ENCODE results near the gene MRGPRG. TPM values are rescaled to one million over a fixed set of nuclear protein-coding genes. Genes with fewer than 3 reads are reported as not detected.
"Not testable (repeated sequence)": the region's sequence is repeated elsewhere in the genome, so short reads cannot be mapped to it uniquely, and the experiment has no call there.

Gene MRGPRG
- total RNA-seq, 1 experiment from 2014 or later: not detected

- H3K27ac ChIP-seq (ENCODE audit: low read length); H3K36me3 ChIP-seq (ENCODE audit: control insufficient read depth, insufficient read depth, low read length); H3K4me3 ChIP-seq (ENCODE audit: low read depth in 2 of 2, low read length in 2 of 2); ATAC-seq; DNase-seq (ENCODE audit: low read depth, low spot score); H3K4me1 ChIP-seq (ENCODE audit: control insufficient read depth, insufficient read depth, low read length); BruUV-seq (replicated peaks); H3K9me3 ChIP-seq (ENCODE audit: control insufficient read depth, insufficient read depth, low read depth, low read length); intact Hi-C loops (cut with micrococcal nuclease; ENCODE audit: unreplicated experiment); in situ Hi-C loops (cut with HindIII; ENCODE audit: low pct_unique_long_range_greater_than_20kb, low sequenced_read_pairs); POLR2A ChIA-PET; H3K27me3 ChIP-seq (ENCODE audit: control insufficient read depth, insufficient read depth, low read length); CTCF ChIA-PET: not testable (repeated sequence)
These were observed 36.2 kb upstream of the MRGPRG start for GRCh38 chr11:3254773-3255172.

DNA sequence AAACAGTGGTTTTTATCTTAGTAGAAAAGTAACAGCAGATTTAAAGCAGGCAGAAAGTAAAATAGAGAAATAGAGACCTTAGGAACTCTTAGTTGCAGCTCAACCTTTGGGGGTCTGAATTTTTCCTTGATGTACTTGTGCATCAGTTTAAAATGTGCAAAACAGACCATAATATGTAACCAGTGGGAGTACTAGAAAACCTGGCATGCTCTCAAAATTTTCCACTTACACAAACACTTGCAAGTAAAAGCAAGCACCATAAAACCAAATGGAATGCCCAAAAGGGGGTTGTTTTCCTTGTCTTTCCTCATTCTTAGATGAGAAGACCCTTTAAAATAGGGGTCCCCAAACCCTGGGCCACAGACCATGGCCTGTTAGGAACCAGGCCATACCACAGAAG is 26.5 kb upstream of the MRGPRG start:
- no peak overlapping the region for H3K27ac ChIP-seq (ENCODE audit: low read length)
- intact Hi-C loops (cut with micrococcal nuclease; ENCODE audit: unreplicated experiment) (no loop called here), in situ Hi-C loops (cut with HindIII; ENCODE audit: low pct_unique_long_range_greater_than_20kb, low sequenced_read_pairs) (no loop called here)
- peaks cover 6% of the 10 kb centered on the region; the same call in 1 of the 2 replicates for H3K9me3 ChIP-seq (ENCODE audit: control insufficient read depth, insufficient read depth, low read depth, low read length)
- no TSS peak for BruUV-seq (replicated peaks)
- ChIA-PET POLR2A (no interaction called here), CTCF (no interaction called here)
- H3K4me3 ChIP-seq (ENCODE audit: low read depth in 2 of 2, low read length in 2 of 2): no peak overlapping the region
- ATAC-seq (no peak), DNase-seq (ENCODE audit: low read depth, low spot score) (no peak)
- H3K4me1 ChIP-seq (ENCODE audit: control insufficient read depth, insufficient read depth, low read length): no peaks in the 10 kb centered on the region
- H3K27me3 ChIP-seq (ENCODE audit: control insufficient read depth, insufficient read depth, low read length): peaks cover 9% of the 10 kb centered on the region; the same call in 1 of the 2 replicates
- no peaks in the 10 kb centered on the region for H3K36me3 ChIP-seq (ENCODE audit: control insufficient read depth, insufficient read depth, low read length)
- TF ChIP-seq SIN3A (IDR thresholded peaks at IDR 0.05; ENCODE audit: borderline replicate concordance, insufficient read depth, low read depth, low read length) (no peak), REST (IDR thresholded peaks at IDR 0.05; ENCODE audit: insufficient read depth in 1 of 2, low read depth in 2 of 2, low read length in 1 of 2) (no peak), TCF7L2 (IDR thresholded peaks at IDR 0.05; ENCODE audit: low read depth, low read length) (no peak), POLR2AphosphoS5 (IDR thresholded peaks at IDR 0.05; ENCODE audit: low read depth, low read length) (no peak)
- TF ChIP-seq, protein P1, sequence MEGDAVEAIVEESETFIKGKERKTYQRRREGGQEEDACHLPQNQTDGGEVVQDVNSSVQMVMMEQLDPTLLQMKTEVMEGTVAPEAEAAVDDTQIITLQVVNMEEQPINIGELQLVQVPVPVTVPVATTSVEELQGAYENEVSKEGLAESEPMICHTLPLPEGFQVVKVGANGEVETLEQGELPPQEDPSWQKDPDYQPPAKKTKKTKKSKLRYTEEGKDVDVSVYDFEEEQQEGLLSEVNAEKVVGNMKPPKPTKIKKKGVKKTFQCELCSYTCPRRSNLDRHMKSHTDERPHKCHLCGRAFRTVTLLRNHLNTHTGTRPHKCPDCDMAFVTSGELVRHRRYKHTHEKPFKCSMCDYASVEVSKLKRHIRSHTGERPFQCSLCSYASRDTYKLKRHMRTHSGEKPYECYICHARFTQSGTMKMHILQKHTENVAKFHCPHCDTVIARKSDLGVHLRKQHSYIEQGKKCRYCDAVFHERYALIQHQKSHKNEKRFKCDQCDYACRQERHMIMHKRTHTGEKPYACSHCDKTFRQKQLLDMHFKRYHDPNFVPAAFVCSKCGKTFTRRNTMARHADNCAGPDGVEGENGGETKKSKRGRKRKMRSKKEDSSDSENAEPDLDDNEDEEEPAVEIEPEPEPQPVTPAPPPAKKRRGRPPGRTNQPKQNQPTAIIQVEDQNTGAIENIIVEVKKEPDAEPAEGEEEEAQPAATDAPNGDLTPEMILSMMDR (IDR thresholded peaks at IDR 0.05): no peak

DNA sequence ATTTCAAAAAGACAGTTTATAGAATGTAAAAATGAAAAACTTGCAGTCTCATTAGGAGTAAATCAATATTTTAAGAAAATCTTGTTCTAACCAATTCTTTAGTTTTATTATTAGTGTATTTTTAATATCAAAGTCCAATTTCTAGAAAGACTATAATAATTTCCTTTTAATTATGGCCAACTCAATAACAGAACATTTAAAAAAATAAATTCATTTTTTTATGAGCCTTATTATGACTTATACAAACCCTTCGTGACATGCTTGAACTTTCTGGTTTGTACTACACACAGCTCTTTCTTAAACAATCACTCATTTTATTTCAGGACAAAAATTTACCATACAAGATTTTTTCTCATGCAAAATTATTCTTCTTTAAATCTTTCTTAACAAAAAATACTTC is 25.3 kb upstream of the MRGPRG start:
- H3K4me3 ChIP-seq (ENCODE audit: low read depth in 2 of 2, low read length in 2 of 2): no peak overlapping the region
- in situ Hi-C loops (cut with HindIII; ENCODE audit: low pct_unique_long_range_greater_than_20kb, low sequenced_read_pairs) (no loop called here), intact Hi-C loops (cut with micrococcal nuclease; ENCODE audit: unreplicated experiment) (no loop called here)
- POLR2A ChIA-PET: no interaction called here
- TF ChIP-seq POLR2AphosphoS5 (IDR thresholded peaks at IDR 0.05; ENCODE audit: low read depth, low read length): no peak
- TF ChIP-seq TCF7L2 (IDR thresholded peaks at IDR 0.05; ENCODE audit: low read depth, low read length): no peak
- no peak for TF ChIP-seq REST (IDR thresholded peaks at IDR 0.05; ENCODE audit: insufficient read depth in 1 of 2, low read depth in 2 of 2, low read length in 1 of 2)
- TF ChIP-seq SIN3A (IDR thresholded peaks at IDR 0.05; ENCODE audit: borderline replicate concordance, insufficient read depth, low read depth, low read length): no peak
- TF ChIP-seq, protein P1 (IDR thresholded peaks at IDR 0.05): no peak
- DNase-seq (ENCODE audit: low read depth, low spot score) (no peak), ATAC-seq (no peak)
- H3K9me3 ChIP-seq (ENCODE audit: control insufficient read depth, insufficient read depth, low read depth, low read length): peaks cover 6% of the 10 kb centered on the region; the same call in 1 of the 2 replicates
- H3K4me1 ChIP-seq (ENCODE audit: control insufficient read depth, insufficient read depth, low read length): no peaks in the 10 kb centered on the region
- CTCF ChIA-PET: no interaction called here
- H3K27me3 ChIP-seq (ENCODE audit: control insufficient read depth, insufficient read depth, low read length): peaks cover 9% of the 10 kb centered on the region; the same call in 1 of the 2 replicates
- no peak overlapping the region for H3K27ac ChIP-seq (ENCODE audit: low read length)
- H3K36me3 ChIP-seq (ENCODE audit: control insufficient read depth, insufficient read depth, low read length): no peaks in the 10 kb centered on the region
- no TSS peak for BruUV-seq (replicated peaks)

Data from Panc1 (cell line).